H1 (cell line): ENCODE results near the gene ESRP2. TPM values are rescaled to one million over a fixed set of nuclear protein-coding genes. Genes with fewer than 3 reads are reported as not detected.

Source experiments
- CTCF ChIA-PET: fragments of 300-600 bp; sonication (Branson Sonifier 250); formaldehyde crosslinking; loops from one replicate; lab custom pipeline; 2021; ENCODE audit not compliant: partially characterized antibody; lab: Charles Lee
- POLR2A ChIA-PET: fragments of 300-600 bp; sonication (Branson Sonifier 250); formaldehyde crosslinking; loops from one replicate; lab custom pipeline; 2021; ENCODE audit warnings: inconsistent platforms; ENCODE audit not compliant: partially characterized antibody; lab: Charles Lee
- DNase-seq, 2 experiments: peaks; one replicate each; pipeline versions ENCODE4 v3.0.0 to v3.0.0-alpha.2; 2010 to 2022; ENCODE audit warnings: low spot score in 2 of 2, low read depth in 1 of 2, mixed read lengths in 1 of 2
- FAIRE-seq: peaks from 2 replicates; lab custom pipeline; 2011; peaks lifted over from hg19 to GRCh38; lab: Jason Lieb, UNC
- H2AFZ ChIP-seq: 2 replicates; pipeline ENCODE4 v1.8.1; 2012; ENCODE audit warnings: low read length, inconsistent platforms
- H2AK5ac ChIP-seq: 2 replicates; pipeline ENCODE4 v1.6.1; 2013; ENCODE audit warnings: low read depth, low read length
- H2BK120ac ChIP-seq: replicated peaks from 2 replicates; pipeline ENCODE3; 2013; ENCODE audit warnings: low read depth, low read length, inconsistent platforms
- H2BK12ac ChIP-seq: 2 replicates; pipeline ENCODE4 v1.6.1; 2013; ENCODE audit warnings: low read depth, low read length
- H2BK15ac ChIP-seq: 2 replicates; pipeline ENCODE4 v1.6.1; 2013; ENCODE audit warnings: low read length
- H2BK20ac ChIP-seq: 2 replicates; pipeline ENCODE4 v1.6.1; 2013; ENCODE audit warnings: low read length
- H2BK5ac ChIP-seq: 2 replicates; pipeline ENCODE4 v1.6.1; 2013; ENCODE audit warnings: low read depth, low read length
- H3K14ac ChIP-seq: 2 replicates; pipeline ENCODE4 v1.6.1; 2013; ENCODE audit warnings: inconsistent platforms; ENCODE audit not compliant: insufficient read length
- H3K18ac ChIP-seq: 2 replicates; pipeline ENCODE4 v1.6.1; 2013; ENCODE audit warnings: low read length; ENCODE audit errors: extremely low read depth
- H3K23ac ChIP-seq: 2 replicates; pipeline ENCODE4 v1.6.1; 2013; ENCODE audit warnings: inconsistent platforms; ENCODE audit not compliant: insufficient read length
- H3K23me2 ChIP-seq: 2 replicates; pipeline ENCODE4 v1.6.1; 2013; ENCODE audit warnings: low read depth, low read length
- H3K27ac ChIP-seq: 2 replicates; pipeline ENCODE4 v1.6.1; 2011; ENCODE audit warnings: low read depth, low read length, inconsistent platforms
- H3K27me3 ChIP-seq, 4 experiments: replicated peaks in 1 of 4; 1 replicate in 1 of 4; 2 replicates in 3 of 4; pipeline versions ENCODE4 v1.6.1 to v1.8.1; 2011 to 2013; ENCODE audit warnings: low read length in 3 of 4, mild to moderate bottlenecking in 3 of 4, inconsistent platforms in 2 of 4, mixed read lengths in 2 of 4, moderate library complexity in 1 of 4; ENCODE audit not compliant: control insufficient read depth in 3 of 4, insufficient read depth in 3 of 4; ENCODE audit errors: extremely low read depth in 1 of 4
- H3K36me3 ChIP-seq, 4 experiments: 2 replicates each; pipeline versions ENCODE4 v1.6.1 to v1.8.1; 2011 to 2013; ENCODE audit warnings: mild to moderate bottlenecking in 4 of 4, low read length in 3 of 4, moderate library complexity in 2 of 4, control low read depth in 1 of 4, inconsistent platforms in 1 of 4; ENCODE audit not compliant: insufficient read depth in 4 of 4, control insufficient read depth in 2 of 4
- H3K4ac ChIP-seq: replicated peaks from 2 replicates; pipeline ENCODE3; 2013; ENCODE audit warnings: low read length, low read depth, mixed read lengths, inconsistent platforms; ENCODE audit not compliant: insufficient read length
- H3K4me1 ChIP-seq, 4 experiments: replicated peaks in 1 of 4; 1 replicate in 1 of 4; 2 replicates in 3 of 4; pipeline versions ENCODE4 v1.6.1 to v1.8.1; 2011 to 2013; ENCODE audit warnings: low read length in 3 of 4, inconsistent platforms in 2 of 4, mixed read lengths in 1 of 4; ENCODE audit not compliant: insufficient read depth in 4 of 4, control insufficient read depth in 3 of 4
- H3K4me2 ChIP-seq, 2 experiments: 2 replicates each; pipeline versions ENCODE4 v1.6.1 to v1.8.1; 2011 to 2013; ENCODE audit warnings: low read depth in 2 of 2, low read length in 2 of 2, control low read depth in 1 of 2, inconsistent platforms in 1 of 2, mild to moderate bottlenecking in 1 of 2; ENCODE audit not compliant: insufficient read depth in 1 of 2
- H3K4me3 ChIP-seq, 4 experiments: fragments of 200-600, 300-600 bp in 1 of 4; sonication (generic), shearing (Covaris generic), sonication (Bioruptor Twin) in 1 of 4; 2 replicates each; pipeline versions ENCODE4 v1.5.1 to v1.8.1; 2011 to 2016; ENCODE audit warnings: low read length in 4 of 4, low read depth in 3 of 4, control low read depth in 2 of 4, inconsistent platforms in 2 of 4, mild to moderate bottlenecking in 2 of 4, mixed read lengths in 1 of 4, moderate library complexity in 1 of 4; ENCODE audit not compliant: insufficient read depth in 2 of 4; ENCODE audit errors: extremely low read depth in 1 of 4
- H3K56ac ChIP-seq: replicated peaks from 2 replicates; pipeline ENCODE3; 2013; ENCODE audit warnings: low read depth, mild to moderate bottlenecking, mixed read lengths, low read length, inconsistent platforms; ENCODE audit not compliant: insufficient read length
- H3K79me1 ChIP-seq: 2 replicates; pipeline ENCODE4 v1.6.1; 2013; ENCODE audit warnings: low read depth, low read length, control low read depth
- H3K79me2 ChIP-seq, 2 experiments: 2 replicates each; pipeline versions ENCODE4 v1.6.1 to v1.8.1; 2012 to 2013; ENCODE audit warnings: low read length in 2 of 2, mild to moderate bottlenecking in 2 of 2, inconsistent platforms in 1 of 2; ENCODE audit not compliant: insufficient read depth in 2 of 2, control insufficient read depth in 1 of 2
- H3K9ac ChIP-seq, 4 experiments: replicated peaks in 1 of 4; 1 replicate in 1 of 4; 2 replicates in 3 of 4; pipeline versions ENCODE4 v1.6.1 to v1.8.1; 2011 to 2013; ENCODE audit warnings: low read depth in 3 of 4, low read length in 3 of 4, control low read depth in 2 of 4, mild to moderate bottlenecking in 2 of 4, moderate library complexity in 2 of 4, inconsistent platforms in 1 of 4; ENCODE audit errors: extremely low read depth in 1 of 4
- H3K9me3 ChIP-seq, 2 experiments: 2 replicates each; pipeline versions ENCODE4 v1.6.1 to v1.8.1; 2012 to 2013; ENCODE audit warnings: mild to moderate bottlenecking in 2 of 2, moderate library complexity in 2 of 2, control low read depth in 1 of 2, inconsistent platforms in 1 of 2, low read depth in 1 of 2, low read length in 1 of 2, mixed read lengths in 1 of 2; ENCODE audit not compliant: insufficient read depth in 2 of 2
- H4K20me1 ChIP-seq, 2 experiments: replicated peaks in 1 of 2; 2 replicates each; pipeline versions ENCODE3 to v1.8.1; 2011 to 2013; ENCODE audit warnings: inconsistent platforms in 2 of 2, low read length in 2 of 2, mild to moderate bottlenecking in 1 of 2; ENCODE audit not compliant: insufficient read depth in 2 of 2, control insufficient read depth in 1 of 2
- H4K5ac ChIP-seq: 2 replicates; pipeline ENCODE4 v1.6.1; 2013; ENCODE audit warnings: low read length, low read depth, mixed read lengths, inconsistent platforms; ENCODE audit not compliant: insufficient read length
- H4K8ac ChIP-seq: 2 replicates; pipeline ENCODE4 v1.8.0; 2013; ENCODE audit warnings: mild to moderate bottlenecking, moderate library complexity, low read length, inconsistent platforms; ENCODE audit not compliant: insufficient read depth; ENCODE audit errors: extremely low read depth
- H4K91ac ChIP-seq: replicated peaks from 2 replicates; pipeline ENCODE3; 2013; ENCODE audit warnings: low read length, mixed read lengths, inconsistent platforms; ENCODE audit not compliant: insufficient read length
- EGR1 ChIP-seq: IDR thresholded peaks from 2 replicates; pipeline ENCODE4 v1.6.1; 2011; ENCODE audit warnings: low read depth, low read length, borderline replicate concordance
- RXRA ChIP-seq: IDR thresholded peaks from 2 replicates; pipeline ENCODE4 v1.6.1; 2011; ENCODE audit warnings: low read depth, mild to moderate bottlenecking, low read length, moderate library complexity; ENCODE audit not compliant: insufficient read depth
- ZNF274 ChIP-seq: IDR thresholded peaks from 2 replicates; pipeline ENCODE4 v1.7.0; 2012; ENCODE audit warnings: low read length, borderline replicate concordance; ENCODE audit errors: extremely low read depth
- WGBS, 2 experiments: shearing (Covaris generic) in 1 of 2; methylation state at CpG; one replicate each; pipeline versions ENCODE4 v1.1.6 to v1.1.7; 2013 to 2015; ENCODE audit warnings: low lambda C conversion rate in 2 of 2, mixed read lengths in 2 of 2, inconsistent platforms in 1 of 2, low coverage in 1 of 2, missing lambda C conversion rate in 1 of 2; ENCODE audit not compliant: insufficient replicate concordance in 2 of 2, insufficient coverage in 1 of 2, insufficient read length in 1 of 2; ENCODE audit errors: extremely low coverage in 1 of 2, missing lambda C conversion rate in 1 of 2; 5-methylcytosine and 5-hydroxymethylcytosine counted together
- polyA plus RNA-seq, 7 experiments: library from polyadenylated mRNA; depleted of rRNA in 3 of 7; stranded (reverse) in 5 of 7; unstranded in 2 of 7; fragments of >200 nt in 5 of 7; fragments of 200-250 nt in 2 of 7; gene quantifications; 1 replicate in 5 of 7; 2 replicates in 1 of 7; 4 replicates in 1 of 7; pipeline versions ENCODE4 v1.2.1 to v1.2.3, GENCODE V29; 2011 to 2013; ENCODE audit warnings: missing spikeins in 2 of 7, mixed read lengths in 2 of 7
- total RNA-seq: library from RNA; stranded (reverse); fragmentation: NEBNext Ultra II Directional; extraction: Animal tissue kit (Norgen Biotek cat#: 25700); gene quantifications from 2 replicates; pipeline ENCODE4 v1.2.1, GENCODE V29; 2021

The ESRP2 gene
- total and polyA plus RNA-seq, 2 of the 8 experiments (the other 6 are each of a cell fraction or from before 2014, with no cell fraction given) = 35.1 to 45.8 TPM

GRCh38 chr16:68276223-68276622 lies 40.3 kb upstream of the ESRP2 start:
- Histone ChIP-seq H3K4me2 (no peak overlapping the region), H2BK120ac (no peak overlapping the region), H4K91ac (no peak overlapping the region), H3K18ac (no peak overlapping the region), H3K27me3 (no peaks in the 10 kb centered on the region), H4K20me1 (peaks cover 0 to under 1% of the 10 kb centered on the region in 2 experiments), H3K23me2 (no peaks in the 10 kb centered on the region), H2BK12ac (no peak overlapping the region), H3K4ac (no peak overlapping the region), H4K5ac (no peak overlapping the region), H3K9ac (no peak overlapping the region), H3K23ac (no peak overlapping the region), H3K9me3 (no peaks in the 10 kb centered on the region), H2BK5ac (no peak overlapping the region), H2BK20ac (no peak overlapping the region), H3K36me3 (peaks cover 0 to 2% (median 0%) of the 10 kb centered on the region in 4 experiments; a peak in 2 of 8 replicates), H3K79me2 (no peaks in the 10 kb centered on the region), H2AFZ (no peak overlapping the region), H3K27ac (no peak overlapping the region), H2AK5ac (no peak overlapping the region), H3K4me3 (no peak overlapping the region), H2BK15ac (no peak overlapping the region), H3K79me1 (peaks cover 5% of the 10 kb centered on the region; the same call in 1 of the 2 replicates), H3K14ac (no peak overlapping the region), H4K8ac (no peak overlapping the region), H3K56ac (no peak overlapping the region), H3K4me1 (no peaks in the 10 kb centered on the region)
- POLR2A ChIA-PET = interaction anchor here (0.9 to 1.4 kb wide), 3 partner anchors 20 to 43 kb away, joined by 3 to 4 read pairs (median 3); no protein-coding TSS in a partner anchor
- CTCF ChIA-PET = interaction anchor here (0.7 to 8.5 kb wide), 7 partner anchors 9 to 1147 kb away, joined by 3 to 63 read pairs (median 5); partner anchors contain the start of gene SLC7A6
- no peak for FAIRE-seq
- WGBS, 2 experiments = 67% methylated on average over 3 of the region's 3 CpGs; no CpG with 5 or more reads in 1 of the 2 experiments
- TF ChIP-seq RXRA = no peak
- no peak for TF ChIP-seq EGR1
- no peak for TF ChIP-seq ZNF274
- no peak for DNase-seq
